Stimulated activated CD8-positive, alpha-beta memory T cell treated with anti-CD3 and anti-CD28 coated beads, Interleukin-7, amount 100 ng/mL, for 4 hours (primary cell): ENCODE measurements around the gene GPALPP1.
"Not testable (repeated sequence)": the region's sequence is repeated elsewhere in the genome, so short reads cannot be mapped to it uniquely, and the experiment has no call there.

Experiments
- DNase-seq, 2 donors: peaks; one replicate each; pipeline ENCODE4 v3.0.0-alpha.2; 2020; ENCODE audit warnings: low read depth in 2 of 2

GPALPP1 gene

GRCh38 chr13:45063261-45063860 lies 74.0 kb downstream of the GPALPP1 start:
- no peak for DNase-seq

GRCh38 chr13:45063889-45064288 lies 74.6 kb downstream of the GPALPP1 start:
- DNase-seq: not testable (repeated sequence)

GRCh38 chr13:45064889-45065288 lies 75.6 kb downstream of the GPALPP1 start:
- no peak for DNase-seq

GRCh38 chr13:45068036-45069001 lies 79.0 kb downstream of the GPALPP1 start:
- no peak for DNase-seq

GRCh38 chr13:45073809-45074208 lies 84.5 kb downstream of the GPALPP1 start:
- no peak for DNase-seq

GRCh38 chr13:45074721-45075120 lies 85.4 kb downstream of the GPALPP1 start:
- no peak for DNase-seq

GRCh38 chr13:45078003-45078402 lies 88.7 kb downstream of the GPALPP1 start:
- DNase-seq: no peak
